Stimulated activated CD8-positive, alpha-beta memory T cell treated with anti-CD3 and anti-CD28 coated beads, Interleukin-4, amount 100 ng/mL, for 48 hours (primary cell): Measurements from ENCODE around the gene FBXL17.

Experiments
- DNase-seq: peaks from one replicate; pipeline ENCODE4 v3.0.0-alpha.2; 2020

The FBXL17 gene

GRCh38 chr5:108146222-108146621 is 235.7 kb downstream of the FBXL17 start:
- no peak for DNase-seq

- no peak for DNase-seq
These were observed 236.5 kb downstream of the FBXL17 start for GRCh38 chr5:108145351-108145750.

- no peak for DNase-seq
These were observed 237.6 kb downstream of the FBXL17 start for GRCh38 chr5:108144332-108144731.

GRCh38 chr5:108143581-108143980 is 238.3 kb downstream of the FBXL17 start:
- DNase-seq = no peak

GRCh38 chr5:108141676-108142075 is 240.2 kb downstream of the FBXL17 start:
- DNase-seq = no peak

- no peak for DNase-seq
These were observed 245.4 kb downstream of the FBXL17 start for GRCh38 chr5:108136493-108136892.

GRCh38 chr5:108129129-108129528 is 252.8 kb downstream of the FBXL17 start:
- DNase-seq = no peak

GRCh38 chr5:108125771-108126511 is 256.0 kb downstream of the FBXL17 start:
- no peak for DNase-seq

GRCh38 chr5:108124596-108124995 is 257.3 kb downstream of the FBXL17 start:
- DNase-seq = no peak

- DNase-seq = no peak
These were observed 259.2 kb downstream of the FBXL17 start for GRCh38 chr5:108122702-108123101.

GRCh38 chr5:108118813-108119514 is 262.9 kb downstream of the FBXL17 start:
- DNase-seq = no peak

- DNase-seq = no peak
These were observed 266.2 kb downstream of the FBXL17 start for GRCh38 chr5:108115673-108116072.

GRCh38 chr5:108113950-108114349 is 267.9 kb downstream of the FBXL17 start:
- DNase-seq = no peak

- DNase-seq = no peak
These were observed 270.2 kb downstream of the FBXL17 start for GRCh38 chr5:108111736-108112135.

- DNase-seq = no peak
These were observed 272.8 kb downstream of the FBXL17 start for GRCh38 chr5:108109059-108109458.

GRCh38 chr5:108104448-108104847 is 277.4 kb downstream of the FBXL17 start:
- DNase-seq = no peak

- DNase-seq = no peak
These were observed 279.4 kb downstream of the FBXL17 start for GRCh38 chr5:108102463-108102862.

- DNase-seq = no peak
These were observed 280.1 kb downstream of the FBXL17 start for GRCh38 chr5:108101821-108102220.

GRCh38 chr5:108101130-108101529 is 280.8 kb downstream of the FBXL17 start:
- DNase-seq = no peak

GRCh38 chr5:108094800-108095199 is 287.1 kb downstream of the FBXL17 start:
- DNase-seq = no peak

GRCh38 chr5:108093186-108093585 is 288.7 kb downstream of the FBXL17 start:
- no peak for DNase-seq

GRCh38 chr5:108090946-108091345 is 291.0 kb downstream of the FBXL17 start:
- DNase-seq = no peak

GRCh38 chr5:108084105-108084504 is 297.8 kb downstream of the FBXL17 start:
- no peak for DNase-seq

GRCh38 chr5:108083232-108083631 is 298.7 kb downstream of the FBXL17 start:
- no peak for DNase-seq

- no peak for DNase-seq
These were observed 300.2 kb downstream of the FBXL17 start for GRCh38 chr5:108081707-108082106.
